HG02840 (cell line): ENCODE measurements around the gene TMEM184B.

Experiments used
- ATAC-seq: cut with Tn5 transposase; IDR thresholded peaks from one replicate; pipeline ENCODE4 v1.9.1; 2021; ENCODE audit warnings: mild to moderate bottlenecking, moderate library complexity, moderate number of reproducible peaks; ENCODE audit not compliant: unreplicated experiment, low FRiP score

The TMEM184B gene

GRCh38 chr22:38272373-38273134 is at the start of gene TMEM184B:
TMEM184B (minus strand) TSS chr22:38273010; CDS start chr22:38247961, 25,049 bp downstream.
- no peak for ATAC-seq

GRCh38 chr22:38320605-38321402 is 48.0 kb upstream of the TMEM184B start:
- ATAC-seq = no peak

GRCh38 chr22:38318792-38319773 is 46.3 kb upstream of the TMEM184B start:
- no peak for ATAC-seq

GRCh38 chr22:38317995-38318715 is 45.3 kb upstream of the TMEM184B start:
- no peak for ATAC-seq

GRCh38 chr22:38317122-38317994 is 44.5 kb upstream of the TMEM184B start, which contains the start of gene CSNK1E:
CSNK1E (minus strand) TSS chr22:38317433; CDS start chr22:38314157, 3,276 bp downstream.
- no peak for ATAC-seq

GRCh38 chr22:38316364-38317121 is 43.7 kb upstream of the TMEM184B start:
- ATAC-seq = no peak

GRCh38 chr22:38315823-38316363 is 43.1 kb upstream of the TMEM184B start:
- no peak for ATAC-seq

GRCh38 chr22:38314933-38315822 is 42.4 kb upstream of the TMEM184B start:
- ATAC-seq = no peak

- ATAC-seq = no peak
These were observed 41.5 kb upstream of the TMEM184B start for GRCh38 chr22:38314051-38314932.

GRCh38 chr22:38313384-38313955 is 40.7 kb upstream of the TMEM184B start:
- no peak for ATAC-seq

- ATAC-seq = no peak
These were observed 39.5 kb upstream of the TMEM184B start for GRCh38 chr22:38312261-38312800.

GRCh38 chr22:38311323-38311620 is 38.5 kb upstream of the TMEM184B start:
- ATAC-seq = no peak

- no peak for ATAC-seq
These were observed 37.9 kb upstream of the TMEM184B start for GRCh38 chr22:38310518-38311322.

GRCh38 chr22:38309614-38310517 is 37.1 kb upstream of the TMEM184B start:
- ATAC-seq = no peak
